Tongue (tissue), 2 donors: ENCODE measurements around the gene OR4M1. TPM values are rescaled to one million over a fixed set of nuclear protein-coding genes. Genes with fewer than 3 reads are reported as not detected.
"Not testable (repeated sequence)": the region's sequence is repeated elsewhere in the genome, so short reads cannot be mapped to it uniquely, and the experiment has no call there.

Experiments used
- DNase-seq: peaks from one replicate; pipeline ENCODE4 v3.0.0-alpha.2; 2015
- total RNA-seq: library from RNA; depleted of rRNA; stranded (reverse); fragments of >200 nt; gene quantifications from one replicate; pipeline ENCODE4 v1.2.3, GENCODE V29; 2014

Gene OR4M1, protein sequence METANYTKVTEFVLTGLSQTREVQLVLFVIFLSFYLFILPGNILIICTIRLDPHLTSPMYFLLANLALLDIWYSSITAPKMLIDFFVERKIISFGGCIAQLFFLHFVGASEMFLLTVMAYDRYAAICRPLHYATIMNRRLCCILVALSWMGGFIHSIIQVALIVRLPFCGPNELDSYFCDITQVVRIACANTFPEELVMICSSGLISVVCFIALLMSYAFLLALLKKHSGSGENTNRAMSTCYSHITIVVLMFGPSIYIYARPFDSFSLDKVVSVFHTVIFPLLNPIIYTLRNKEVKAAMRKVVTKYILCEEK
- total RNA-seq = not detected

DNA sequence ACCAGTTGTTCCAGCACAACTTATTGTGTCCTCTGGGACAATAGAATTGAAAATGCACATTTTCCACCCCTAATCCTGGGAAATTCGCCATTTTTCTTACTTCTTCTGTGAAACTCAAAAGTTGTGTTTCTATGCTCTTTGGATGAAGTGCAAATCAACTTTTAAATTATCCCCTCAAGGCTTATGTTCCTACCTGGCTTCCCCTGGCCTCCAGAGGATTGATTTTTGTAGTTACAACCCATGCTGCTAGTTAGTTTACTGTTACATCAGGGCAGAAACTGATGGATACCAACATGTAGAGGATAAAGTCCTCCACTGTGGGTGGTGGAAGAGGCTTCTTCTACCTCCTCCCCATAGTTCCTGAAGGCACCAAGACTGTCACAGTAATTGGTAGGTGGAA lies at the start of gene OR4M1:
Gene OR4M1, plus strand, starts transcription at position 301 of the 400 bp plus-strand sequence. CDS start 6,819 bp downstream, outside the sequence.
- DNase-seq = not testable (repeated sequence)

DNA sequence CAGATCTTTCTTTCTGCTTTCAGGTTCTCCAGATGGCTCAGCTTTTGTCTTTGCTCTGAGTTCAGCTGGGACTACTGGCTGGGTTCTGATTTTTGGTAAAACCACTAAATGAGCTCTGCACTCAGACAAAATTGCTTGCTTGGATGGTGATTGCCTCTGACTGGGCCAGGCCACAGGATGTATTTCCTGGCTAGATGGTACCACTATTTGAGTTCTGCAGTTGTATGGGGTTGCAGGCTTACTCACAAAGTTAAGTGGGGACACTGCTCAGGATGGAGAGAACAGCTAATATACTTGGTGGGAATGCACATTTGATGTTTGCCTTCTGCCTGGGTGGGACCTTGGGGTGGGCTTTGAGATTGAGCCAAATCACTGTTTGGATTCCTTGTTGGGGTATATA lies 43.9 kb upstream of the OR4M1 start:
- DNase-seq = no peak

DNA sequence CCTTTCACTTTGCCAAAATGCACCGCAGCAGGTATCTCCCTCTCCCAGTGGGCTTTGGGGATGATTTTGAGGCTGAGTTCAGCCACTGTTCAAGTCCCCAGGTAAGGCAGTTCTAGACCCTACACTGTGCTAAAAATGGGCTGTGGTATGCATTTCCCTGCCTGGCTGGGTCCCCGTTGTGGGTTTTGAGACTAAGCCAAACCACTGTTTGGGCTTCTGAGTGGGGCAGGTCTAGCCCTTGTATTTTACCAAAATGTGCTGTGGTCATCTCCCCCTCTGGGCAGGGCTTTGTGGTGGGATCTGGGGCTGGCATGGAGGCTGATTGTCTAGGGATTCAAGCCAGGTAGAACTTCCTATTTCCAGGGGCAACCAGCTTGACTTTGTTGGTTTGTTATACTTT lies 43.5 kb upstream of the OR4M1 start:
- DNase-seq = no peak

DNA sequence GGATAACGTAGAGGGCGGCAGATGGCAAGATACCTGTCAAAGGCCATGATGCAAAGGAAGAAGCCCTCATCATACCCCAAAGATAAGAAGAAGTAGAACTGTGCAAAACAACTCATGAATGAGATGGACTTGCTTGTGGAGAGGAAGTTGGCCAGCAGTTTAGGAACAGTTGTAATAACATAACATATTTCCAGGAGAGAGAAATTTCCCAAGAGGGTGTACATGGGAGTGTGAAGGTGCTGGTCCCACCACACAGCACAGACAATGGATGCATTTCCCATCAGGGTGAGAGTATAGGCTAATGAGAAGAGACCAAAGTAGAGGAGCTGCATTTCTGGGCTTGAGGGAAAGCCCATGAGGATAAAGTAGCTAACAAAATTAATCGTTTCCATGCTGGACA lies 39.4 kb upstream of the OR4M1 start:
- not testable (repeated sequence) for DNase-seq

DNA sequence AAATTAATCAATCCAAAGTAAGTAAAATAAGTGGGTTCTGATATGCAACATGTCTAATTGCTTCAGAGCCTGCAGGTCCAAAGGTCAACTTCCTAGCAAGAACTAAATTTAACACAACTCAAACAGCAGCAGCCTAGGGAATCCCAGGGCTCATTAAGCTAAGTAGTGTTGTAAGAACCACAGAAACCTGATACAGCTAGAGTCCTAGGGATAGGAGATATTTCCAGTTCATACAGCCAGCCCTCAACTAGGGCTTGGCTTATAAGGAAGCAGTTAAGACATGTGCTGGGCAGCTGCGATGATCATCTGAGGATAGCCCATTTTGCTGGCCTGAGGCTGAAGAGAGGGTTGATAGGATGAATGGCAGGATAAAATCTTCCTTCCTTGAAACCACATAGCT lies 30.0 kb upstream of the OR4M1 start, which contains the start of gene OR4Q3:
Gene OR4Q3, plus strand, starts transcription at position 316 of the 400 bp plus-strand sequence.
- no peak for DNase-seq

DNA sequence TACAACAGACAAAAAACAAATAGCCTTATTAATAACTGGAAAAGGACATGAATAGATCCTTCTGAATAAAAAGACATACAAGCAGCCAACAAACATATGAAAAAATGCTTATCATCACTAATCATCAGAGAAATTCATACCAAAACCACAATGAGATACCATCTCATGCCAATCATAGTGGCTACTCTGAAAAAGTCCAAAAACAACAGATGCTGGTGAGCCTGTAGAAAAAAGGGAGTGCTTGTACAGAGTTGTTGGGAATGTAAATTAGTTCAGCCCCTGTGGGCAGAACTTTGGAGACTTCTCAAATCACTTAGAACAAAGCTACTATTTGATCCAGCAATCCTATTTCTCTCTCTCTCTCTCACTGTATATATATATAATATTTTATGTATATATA lies 21.0 kb upstream of the OR4M1 start:
- not testable (repeated sequence) for DNase-seq

DNA sequence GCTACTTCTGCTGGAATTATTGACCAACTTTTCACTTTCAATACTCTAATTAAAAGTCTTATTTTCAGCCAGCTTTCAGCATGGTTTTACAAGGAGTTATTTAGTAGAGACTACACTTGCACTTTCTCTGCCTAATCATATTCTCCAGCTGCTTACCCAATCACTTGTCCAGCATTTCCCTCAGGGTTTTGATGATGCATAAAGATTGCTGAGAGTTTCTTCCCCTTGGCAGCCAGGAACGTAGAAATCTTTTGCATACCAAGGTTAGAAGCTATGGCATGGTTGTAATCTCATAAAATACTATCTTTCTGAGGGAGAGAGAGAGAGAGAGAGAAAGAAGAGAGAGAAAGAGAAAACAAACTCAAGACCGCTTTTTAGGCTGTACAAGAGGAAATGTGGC lies 19.1 kb upstream of the OR4M1 start:
- no peak for DNase-seq

DNA sequence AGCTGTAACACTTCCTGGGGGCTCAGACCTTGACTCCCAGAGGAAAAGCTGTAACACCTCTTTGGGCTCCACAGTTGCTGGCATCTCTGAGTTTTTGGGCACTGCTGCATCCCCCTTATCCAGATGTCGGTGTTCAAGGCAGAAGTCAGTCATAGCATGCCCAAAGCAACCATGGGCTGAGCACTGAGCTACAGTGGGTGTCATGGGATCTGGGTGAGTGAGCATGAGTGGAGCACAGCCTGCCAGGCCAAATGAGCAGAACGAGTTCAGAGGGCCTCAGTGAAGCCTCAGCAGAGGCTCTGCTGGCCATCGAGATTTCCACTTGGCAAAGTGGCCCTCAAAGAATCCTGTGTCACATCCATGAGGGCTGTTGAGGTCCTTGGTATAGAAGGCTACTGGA lies 1.8 kb upstream of the OR4M1 start:
- not testable (repeated sequence) for DNase-seq

DNA sequence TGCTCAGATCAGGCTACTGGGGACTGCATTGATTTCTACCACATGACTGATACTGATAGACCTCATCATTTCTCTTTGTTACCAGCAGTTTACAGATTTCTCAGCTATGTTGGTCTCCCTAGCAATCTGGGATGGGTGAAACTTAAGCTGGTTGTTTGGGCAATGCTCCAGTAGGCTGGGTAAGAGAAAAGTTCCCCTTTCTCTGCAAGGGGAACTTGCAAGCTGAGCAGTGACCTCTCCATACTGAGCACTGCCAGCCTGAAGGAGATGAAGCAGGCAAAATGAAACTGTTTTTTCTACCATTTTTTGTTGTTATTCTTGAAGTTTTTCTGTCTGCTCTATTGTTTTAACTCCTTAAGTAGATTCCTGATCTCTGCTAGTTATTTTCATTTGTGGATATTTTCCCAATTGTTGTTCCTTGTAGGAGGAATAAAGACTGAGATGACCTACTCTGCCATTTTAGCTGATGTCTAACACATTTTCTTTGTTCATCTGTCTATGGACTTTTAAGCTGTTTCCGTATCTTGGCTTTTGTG lies 1.3 kb upstream of the OR4M1 start:
- DNase-seq = no peak

DNA sequence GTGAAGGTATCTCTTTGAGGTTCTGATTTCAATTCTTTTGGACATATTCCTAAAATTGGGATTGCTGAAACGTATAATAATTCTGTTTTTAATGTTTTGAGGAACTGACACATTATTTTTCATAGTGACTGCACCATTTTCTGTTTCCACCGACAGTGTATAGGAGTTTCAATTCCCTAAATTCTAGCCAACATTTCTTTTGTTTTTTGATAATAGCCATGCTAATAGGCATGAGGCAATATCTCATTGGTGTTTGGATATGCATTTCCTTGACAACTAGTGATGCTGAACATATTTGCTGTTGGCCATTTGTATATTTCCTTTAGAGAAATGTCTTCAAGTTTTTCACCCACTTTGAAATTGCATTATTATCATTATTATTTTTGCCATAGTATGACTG lies 850 bp upstream of the OR4M1 start:
- not testable (repeated sequence) for DNase-seq

DNA sequence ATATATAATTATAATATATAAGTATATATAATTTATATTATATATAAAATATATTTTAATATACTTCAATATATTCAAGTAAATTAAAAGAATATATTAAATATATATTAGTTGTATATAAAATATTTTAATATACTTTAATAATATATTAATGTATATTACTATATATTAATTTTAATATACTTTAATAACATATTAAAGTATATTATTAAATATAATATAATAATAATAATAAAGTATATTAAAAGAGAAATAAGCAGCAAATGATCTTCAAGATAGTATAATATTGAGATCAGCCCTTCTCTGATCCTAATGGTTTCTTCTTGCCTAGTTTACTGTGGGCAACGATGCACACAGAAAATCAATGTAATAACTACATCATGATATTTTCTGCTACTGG lies 2.3 kb downstream of the OR4M1 start:
- DNase-seq = no peak

DNA sequence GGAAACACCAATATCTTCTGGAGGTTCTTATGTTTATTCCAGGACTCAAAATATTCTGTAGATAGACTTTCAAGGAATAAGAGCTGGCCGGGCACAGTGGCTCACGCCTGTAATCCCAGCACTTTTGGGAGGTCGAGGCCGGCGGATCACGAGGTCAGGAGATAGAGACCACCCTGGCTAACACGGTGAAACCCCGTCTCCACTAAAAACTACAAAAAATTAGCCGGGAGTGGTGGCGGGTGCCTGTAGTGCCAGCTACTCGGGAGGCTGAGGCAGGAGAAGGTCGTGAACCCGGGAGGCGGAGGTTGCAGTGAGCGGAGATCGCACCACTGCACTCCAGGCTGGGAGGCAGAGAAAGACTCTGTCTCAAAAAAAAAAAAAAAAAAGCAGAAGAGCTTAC lies 12.5 kb downstream of the OR4M1 start:
- not testable (repeated sequence) for DNase-seq

DNA sequence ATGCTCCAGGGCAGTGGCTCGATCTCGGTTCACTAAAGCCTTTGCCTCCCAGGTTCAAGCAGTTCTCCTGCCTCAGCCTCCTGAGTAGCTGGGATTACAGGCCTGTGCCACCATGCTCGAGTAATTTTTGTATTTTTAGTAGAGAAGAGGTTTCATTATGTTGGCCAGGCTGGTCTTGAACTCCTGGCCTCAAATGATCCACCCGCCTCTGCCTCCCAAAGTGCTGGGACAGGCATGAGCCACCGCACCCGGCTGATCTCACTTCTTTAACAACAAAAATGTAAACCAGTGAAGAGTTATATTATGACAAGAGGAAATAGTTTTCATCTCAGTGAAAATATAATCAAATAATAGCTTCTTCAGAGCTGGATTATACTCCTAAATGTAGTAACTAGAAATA lies 14.0 kb downstream of the OR4M1 start:
- DNase-seq = not testable (repeated sequence)

DNA sequence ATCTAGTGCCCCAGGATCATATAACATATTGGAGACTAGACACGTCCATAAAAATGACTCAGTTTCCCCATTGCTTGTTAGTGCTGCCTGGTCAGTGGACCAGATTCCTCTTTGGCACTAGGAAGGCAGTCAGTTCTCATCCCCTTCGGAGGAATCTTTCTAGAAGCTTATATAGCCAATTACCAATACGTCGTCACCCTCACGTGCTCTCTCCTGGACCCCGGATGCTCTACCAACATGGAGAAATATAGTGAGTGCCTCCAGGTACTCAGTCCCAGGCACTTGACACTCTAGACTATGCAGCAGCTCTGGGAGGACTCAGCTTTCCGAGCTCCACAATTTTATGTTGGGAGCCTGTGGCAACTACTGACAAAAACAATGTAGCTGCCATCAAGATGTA lies 14.8 kb downstream of the OR4M1 start:
- not testable (repeated sequence) for DNase-seq

DNA sequence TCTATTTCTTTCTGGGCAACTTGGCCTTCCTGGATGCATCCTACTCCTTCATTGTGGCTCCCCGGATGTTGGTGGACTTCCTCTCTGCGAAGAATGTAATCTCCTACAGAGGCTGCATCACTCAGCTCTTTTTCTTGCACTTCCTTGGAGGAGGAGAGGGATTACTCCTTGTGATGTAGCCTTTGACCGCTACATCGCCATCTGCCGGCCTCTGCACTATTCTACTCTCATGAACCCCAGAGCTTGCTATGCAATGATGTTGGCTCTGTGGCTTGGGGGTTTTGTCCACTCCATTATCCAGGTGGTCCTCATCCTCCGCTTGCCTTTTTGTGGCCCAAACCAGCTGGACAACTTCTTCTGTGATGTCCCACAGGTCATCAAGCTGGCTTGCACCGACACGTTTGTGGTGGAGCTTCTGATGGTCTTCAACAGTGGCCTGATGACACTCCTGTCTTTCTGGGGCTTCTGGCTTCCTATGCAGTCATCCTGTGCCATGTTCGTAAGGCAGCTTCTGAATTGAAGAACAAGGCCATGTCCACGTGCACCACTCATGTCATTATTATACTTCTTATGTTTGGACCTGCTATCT lies 23.3 kb downstream of the OR4M1 start:
- DNase-seq = not testable (repeated sequence)

DNA sequence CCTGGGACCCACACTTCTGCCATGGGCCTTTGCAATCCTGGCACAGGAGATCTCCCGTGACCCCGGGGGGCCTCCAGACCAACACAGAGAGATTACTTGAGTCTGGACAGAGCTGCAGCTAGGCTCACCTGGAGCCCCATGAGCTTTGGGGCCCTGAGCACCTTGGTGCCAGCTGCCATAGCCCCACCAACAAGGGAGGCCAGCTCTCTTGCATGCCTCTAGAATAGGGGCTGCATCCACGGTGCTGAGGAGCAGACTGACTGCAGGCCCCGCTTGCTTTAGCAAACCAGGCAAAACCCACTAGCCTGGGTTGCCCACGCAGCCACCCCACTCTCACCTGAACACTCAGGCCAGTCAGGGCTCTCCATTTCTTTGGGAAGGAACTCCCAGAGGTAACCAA lies 26.6 kb downstream of the OR4M1 start:
- DNase-seq = no peak

DNA sequence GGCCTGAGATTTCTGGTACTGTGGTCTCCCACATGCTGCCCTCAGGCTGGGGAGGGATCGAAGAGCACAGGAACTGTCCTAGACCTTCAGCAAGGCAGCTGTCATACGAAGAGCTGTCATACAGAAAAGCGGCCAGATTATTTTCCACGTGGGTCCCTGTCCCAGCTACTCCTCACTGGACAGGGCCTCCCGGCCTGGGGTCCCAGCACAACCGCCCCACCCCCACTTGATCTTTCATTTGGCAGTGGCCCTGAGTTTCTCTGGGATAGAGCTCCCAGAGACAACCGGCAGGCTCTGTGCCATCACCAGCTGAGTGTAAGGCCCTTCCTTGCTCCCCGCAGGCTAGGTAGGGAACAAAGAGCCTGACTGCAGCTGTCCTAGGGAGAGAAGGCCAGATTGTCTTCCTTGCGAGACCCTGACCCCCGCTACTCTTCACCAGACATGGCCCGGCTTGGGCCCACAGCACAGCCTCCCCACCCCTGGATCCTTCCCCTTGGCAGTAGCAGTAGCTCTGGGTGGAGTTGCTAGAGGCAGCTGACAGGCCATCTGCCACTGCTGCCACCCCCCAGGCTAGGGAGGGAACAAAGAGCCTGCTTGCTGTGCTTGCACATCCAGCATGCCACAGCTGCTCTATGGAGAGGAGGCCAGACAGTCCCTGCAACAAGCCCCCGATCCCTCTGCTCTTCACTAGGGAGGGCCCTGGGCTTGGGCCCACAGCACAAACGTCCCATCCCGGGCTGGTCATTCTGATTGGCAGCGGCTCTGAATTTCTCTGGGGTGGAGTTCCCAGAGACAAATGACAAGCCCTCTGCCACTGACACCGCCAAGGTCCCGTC lies 27.2 kb downstream of the OR4M1 start:
- DNase-seq = no peak

DNA sequence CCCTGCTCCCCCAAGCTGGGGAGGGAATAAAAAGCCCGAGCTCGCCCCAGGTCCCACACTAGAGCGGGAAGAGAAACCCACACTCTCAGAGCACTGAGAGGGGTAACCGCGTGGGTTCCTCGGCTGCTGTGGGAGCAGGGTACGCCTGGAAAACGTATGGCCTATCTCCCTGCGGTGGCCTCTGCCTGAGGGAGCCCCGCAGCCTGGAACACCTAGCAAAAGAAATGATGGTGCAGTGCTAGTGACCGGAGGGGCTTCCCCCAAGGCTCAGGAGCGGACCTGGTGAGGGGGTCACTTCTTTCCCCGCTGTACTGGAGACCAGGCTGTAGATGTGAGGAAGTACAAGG lies 27.8 kb downstream of the OR4M1 start:
- DNase-seq = no peak

DNA sequence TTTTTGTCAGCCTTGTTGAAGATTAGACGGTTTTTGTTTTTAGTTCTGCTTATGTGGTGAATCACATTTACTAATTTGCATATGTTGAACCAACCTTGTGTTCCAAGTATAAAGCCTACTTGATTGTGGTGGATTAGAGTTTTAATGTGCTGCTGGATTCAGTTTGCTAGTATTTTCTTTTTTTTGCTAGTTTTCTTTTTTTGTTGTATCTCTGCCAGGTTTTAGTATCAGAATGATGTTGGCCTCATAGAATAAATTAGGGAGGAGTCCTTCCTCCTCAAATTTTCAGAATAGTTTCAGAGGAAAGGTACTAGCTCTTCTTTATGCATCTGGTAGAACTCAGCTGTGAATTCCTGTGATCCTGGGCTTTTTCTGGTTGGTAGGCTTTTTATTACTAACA lies 30.2 kb downstream of the OR4M1 start, which contains the start of gene OR4N2:
Gene OR4N2, plus strand, starts transcription at position 301 of the 400 bp plus-strand sequence. CDS start 23,679 bp downstream, outside the sequence.
- DNase-seq = not testable (repeated sequence)

DNA sequence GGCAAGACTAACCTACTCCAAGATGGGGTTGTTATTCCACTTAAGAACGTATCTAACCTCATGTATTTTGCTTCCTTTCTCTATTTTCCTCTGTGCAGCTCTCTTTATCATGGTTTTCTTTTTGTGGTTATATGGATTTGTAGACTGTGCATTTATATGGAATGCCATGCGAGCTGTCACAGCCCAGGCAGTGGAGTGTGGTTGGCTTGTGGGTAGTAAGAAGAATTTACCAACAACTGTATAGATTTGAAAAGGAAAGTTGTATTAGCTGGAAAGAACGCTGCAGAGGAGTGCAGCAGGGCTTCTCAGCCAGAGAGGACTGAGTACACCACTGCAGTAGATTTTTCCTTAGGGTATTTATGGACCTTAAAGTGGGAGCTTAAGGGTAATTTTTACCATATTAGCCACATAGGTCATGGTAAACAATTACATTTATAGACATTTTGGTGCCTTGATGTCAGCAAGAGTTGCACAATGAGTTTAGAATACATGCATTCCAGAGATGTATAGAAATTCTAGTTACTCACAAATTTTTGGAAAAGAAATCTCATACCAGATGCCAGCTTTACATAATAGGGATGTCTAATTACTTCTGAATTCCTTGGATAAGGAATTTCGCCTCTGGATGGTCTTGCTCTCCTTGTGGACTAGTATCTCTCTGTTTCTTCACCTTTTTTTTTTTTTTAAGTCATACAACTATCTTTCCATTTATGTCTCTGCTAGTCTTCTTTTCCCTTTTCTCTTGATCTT lies 40.0 kb downstream of the OR4M1 start:
- not testable (repeated sequence) for DNase-seq

DNA sequence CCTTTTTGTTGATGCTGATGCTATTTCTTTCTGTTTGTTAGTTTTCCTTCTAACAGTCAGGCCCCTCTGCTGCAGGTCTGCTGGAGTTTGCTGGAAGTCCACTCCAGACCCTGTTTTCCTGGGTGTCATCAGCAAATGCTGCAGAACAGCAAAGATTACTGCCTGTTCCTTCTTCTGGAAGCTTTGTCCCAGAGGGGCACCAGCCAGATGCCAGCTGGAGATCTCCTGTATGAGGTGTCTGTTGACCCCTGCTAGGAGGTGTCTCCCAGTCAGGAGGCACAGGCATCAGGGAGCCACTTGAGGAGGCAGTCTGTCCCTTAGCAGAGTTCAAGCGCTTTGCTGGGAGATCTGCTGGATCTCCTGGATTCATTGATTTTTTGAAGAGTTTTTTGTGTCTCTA lies 46.6 kb downstream of the OR4M1 start:
- DNase-seq = not testable (repeated sequence)

DNA sequence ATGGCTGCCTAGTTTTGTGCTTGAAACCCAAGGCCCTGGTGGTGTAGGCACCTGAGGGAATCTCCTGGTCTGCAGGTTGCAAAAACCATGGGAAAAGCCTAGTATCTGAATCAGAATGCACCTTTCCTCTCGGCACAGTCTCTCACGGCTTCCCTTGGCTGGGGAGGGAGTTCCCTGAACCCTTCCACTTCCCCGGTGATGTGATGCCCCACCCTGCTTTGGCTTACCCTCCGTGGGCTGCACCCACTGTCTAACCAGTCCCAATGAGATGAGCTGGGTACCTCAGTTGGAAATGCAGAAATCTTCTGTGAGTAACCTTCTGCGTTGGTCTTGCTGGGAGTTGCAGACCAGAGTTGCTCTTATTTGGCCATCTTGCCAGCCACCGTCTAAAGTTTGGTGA lies 47.7 kb downstream of the OR4M1 start:
- DNase-seq = not testable (repeated sequence)
